Stimulated activated CD4-positive, alpha-beta T cell treated with anti-CD3 and anti-CD28 coated beads, TNF-alpha, amount 100 ng/mL, for 48 hours (primary cell): ENCODE measurements around the gene TSC2.

Experiments
- DNase-seq, 3 donors: peaks; one replicate each; pipeline ENCODE4 v3.0.0-alpha.2; 2020; ENCODE audit warnings: low read depth in 3 of 3

Gene TSC2

GRCh38 chr16:2043667-2044451, 3.9 kb upstream of the TSC2 start:
- no peak for DNase-seq

- DNase-seq, result no peak
These were observed 3.2 kb upstream of the TSC2 start for GRCh38 chr16:2044541-2044940.

GRCh38 chr16:2045965-2046892, 1.6 kb upstream of the TSC2 start:
- no peak for DNase-seq

GRCh38 chr16:2046893-2047329, 874 bp upstream of the TSC2 start:
- DNase-seq, result no peak

GRCh38 chr16:2048116-2048543, 345 bp downstream of the TSC2 start:
- DNase-seq, result no peak

GRCh38 chr16:2053211-2053610, 5.4 kb downstream of the TSC2 start:
- DNase-seq, result no peak

GRCh38 chr16:2053897-2054296, 6.1 kb downstream of the TSC2 start:
- DNase-seq, result no peak

- DNase-seq, result no peak
These were observed 6.9 kb downstream of the TSC2 start for GRCh38 chr16:2054543-2055245.

- DNase-seq, result no peak
These were observed 8.3 kb downstream of the TSC2 start for GRCh38 chr16:2056077-2056476.

- no peak for DNase-seq
These were observed 9.1 kb downstream of the TSC2 start for GRCh38 chr16:2056681-2057407.

- no peak for DNase-seq
These were observed 9.7 kb downstream of the TSC2 start for GRCh38 chr16:2057438-2057837.

- DNase-seq, result no peak
These were observed 10.6 kb downstream of the TSC2 start for GRCh38 chr16:2058420-2058819.

- DNase-seq, result no peak
These were observed 11.1 kb downstream of the TSC2 start for GRCh38 chr16:2058872-2059271.

- no peak for DNase-seq
These were observed 12.6 kb downstream of the TSC2 start for GRCh38 chr16:2060346-2060745.

- no peak for DNase-seq
These were observed 13.2 kb downstream of the TSC2 start for GRCh38 chr16:2061023-2061422.

- no peak for DNase-seq
These were observed 13.7 kb downstream of the TSC2 start for GRCh38 chr16:2061526-2061925.

GRCh38 chr16:2062801-2063200, 15.0 kb downstream of the TSC2 start:
- DNase-seq, result no peak

- no peak for DNase-seq
These were observed 16.1 kb downstream of the TSC2 start for GRCh38 chr16:2063861-2064260.

- no peak for DNase-seq
These were observed 16.7 kb downstream of the TSC2 start for GRCh38 chr16:2064368-2064945.

- DNase-seq, result no peak
These were observed 18.4 kb downstream of the TSC2 start for GRCh38 chr16:2066139-2066538.
